ENCODE data around the gene ADGRE2. TPM values are rescaled to one million over a fixed set of nuclear protein-coding genes. Genes with fewer than 3 reads are reported as not detected.

ADGRE2 gene
- total and polyA plus RNA-seq, 4 donors = 0.40 to 5.3 (median 1.2) TPM

- no peak for TF ChIP-seq REST (IDR thresholded peaks at IDR 0.05)
Measured at GRCh38 chr19:14728595-14728994, 49.8 kb downstream of the ADGRE2 start (continued).

GRCh38 chr19:14722127-14722526 is 56.2 kb downstream of the ADGRE2 start:
- 88% methylated on average over 2 of the region's 2 CpGs for WGBS
- H3K4me1 ChIP-seq (ENCODE audit: control insufficient read depth in 4 of 4, insufficient read depth in 4 of 4, low read length in 3 of 4) = no peaks in the 10 kb centered on the region
- H3K9me3 ChIP-seq (ENCODE audit: control insufficient read depth in 4 of 4, low read length in 3 of 4) = peaks cover 40 to 78% (median 61%) of the 10 kb centered on the region in 4 donors
- H3K27me3 ChIP-seq (ENCODE audit: control insufficient read depth in 4 of 4, insufficient read depth in 4 of 4, low read length in 3 of 4) = no peaks in the 10 kb centered on the region
- DNase-seq (ENCODE audit: low spot score) = no peak
- TF ChIP-seq SP1 (IDR thresholded peaks at IDR 0.05) (no peak), HNF4G (IDR thresholded peaks at IDR 0.05) (no peak), RAD21 (IDR thresholded peaks at IDR 0.05) (no peak), CTCF (IDR thresholded peaks at IDR 0.05; ENCODE audit: low read depth, low read length, missing input control) (no peak), FOXA1 (IDR thresholded peaks at IDR 0.05) (no peak)
- TF ChIP-seq, protein P1, sequence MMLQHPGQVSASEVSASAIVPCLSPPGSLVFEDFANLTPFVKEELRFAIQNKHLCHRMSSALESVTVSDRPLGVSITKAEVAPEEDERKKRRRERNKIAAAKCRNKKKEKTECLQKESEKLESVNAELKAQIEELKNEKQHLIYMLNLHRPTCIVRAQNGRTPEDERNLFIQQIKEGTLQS (IDR thresholded peaks at IDR 0.05) = no peak
- no peak overlapping the region for H3K27ac ChIP-seq (ENCODE audit: low read depth in 1 of 2, low read length in 2 of 2)
- H3K9ac ChIP-seq (ENCODE audit: low read depth in 1 of 2, low read length in 2 of 2) = no peak overlapping the region
- H3K36me3 ChIP-seq (ENCODE audit: control insufficient read depth in 4 of 4, insufficient read depth in 3 of 4, low read depth in 1 of 4, low read length in 3 of 4) = peaks cover 4 to 39% (median 35%) of the 10 kb centered on the region in 4 donors
- H3K4me3 ChIP-seq (ENCODE audit: low read depth in 1 of 3, low read length in 3 of 3) = peak overlapping the region in 2 of 3 donors; percentile 4 to 41

DNA sequence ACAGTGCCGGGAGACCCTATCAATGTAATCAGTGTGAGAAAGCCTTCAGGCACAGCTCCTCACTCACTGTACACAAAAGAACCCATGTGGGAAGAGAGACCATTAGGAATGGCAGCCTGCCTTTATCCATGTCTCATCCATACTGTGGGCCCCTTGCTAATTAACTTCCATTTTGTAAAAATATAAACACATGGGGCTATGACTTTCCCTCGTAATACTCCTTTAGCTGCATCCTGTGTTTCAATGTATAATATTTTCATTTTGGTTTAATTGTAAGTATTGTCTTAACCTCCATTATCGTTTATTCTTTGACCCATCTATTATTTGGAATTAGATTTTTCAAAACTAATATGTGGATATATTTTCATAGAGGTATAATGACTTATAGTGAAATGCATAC is 59.2 kb downstream of the ADGRE2 start:
- no peak for DNase-seq (ENCODE audit: low spot score)
- Histone ChIP-seq H3K36me3 (ENCODE audit: control insufficient read depth in 4 of 4, insufficient read depth in 3 of 4, low read depth in 1 of 4, low read length in 3 of 4) (peaks cover 20 to 68% (median 63%) of the 10 kb centered on the region in 4 donors), H3K27ac (ENCODE audit: low read depth in 1 of 2, low read length in 2 of 2) (no peak overlapping the region), H3K9me3 (ENCODE audit: control insufficient read depth in 4 of 4, low read length in 3 of 4) (peaks cover 52 to 83% (median 76%) of the 10 kb centered on the region in 4 donors), H3K4me3 (ENCODE audit: low read depth in 1 of 3, low read length in 3 of 3) (peak overlapping the region in 2 of 3 donors; percentile 62 to 87), H3K9ac (ENCODE audit: low read depth in 1 of 2, low read length in 2 of 2) (no peak overlapping the region), H3K27me3 (ENCODE audit: control insufficient read depth in 4 of 4, insufficient read depth in 4 of 4, low read length in 3 of 4) (no peaks in the 10 kb centered on the region), H3K4me1 (ENCODE audit: control insufficient read depth in 4 of 4, insufficient read depth in 4 of 4, low read length in 3 of 4) (no peaks in the 10 kb centered on the region)
- WGBS = 98% methylated on average over 3 of the region's 3 CpGs
- TF ChIP-seq TAF1 (conservative IDR thresholded peaks at IDR 0.05) (no peak), JUND (IDR thresholded peaks at IDR 0.05) (no peak), RXRA (IDR thresholded peaks at IDR 0.05) (no peak), FOXA1 (IDR thresholded peaks at IDR 0.05) (no peak)
- TF ChIP-seq, protein P2, sequence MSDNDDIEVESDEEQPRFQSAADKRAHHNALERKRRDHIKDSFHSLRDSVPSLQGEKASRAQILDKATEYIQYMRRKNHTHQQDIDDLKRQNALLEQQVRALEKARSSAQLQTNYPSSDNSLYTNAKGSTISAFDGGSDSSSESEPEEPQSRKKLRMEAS (IDR thresholded peaks at IDR 0.05) = no peak
